Measurements from ENCODE around the gene FLACC1. TPM values are rescaled to one million over a fixed set of nuclear protein-coding genes. Genes with fewer than 3 reads are reported as not detected.

Gene FLACC1
- total and polyA plus RNA-seq, 2 experiments from 2014 or later = 0.10 to 0.27 TPM

DNA sequence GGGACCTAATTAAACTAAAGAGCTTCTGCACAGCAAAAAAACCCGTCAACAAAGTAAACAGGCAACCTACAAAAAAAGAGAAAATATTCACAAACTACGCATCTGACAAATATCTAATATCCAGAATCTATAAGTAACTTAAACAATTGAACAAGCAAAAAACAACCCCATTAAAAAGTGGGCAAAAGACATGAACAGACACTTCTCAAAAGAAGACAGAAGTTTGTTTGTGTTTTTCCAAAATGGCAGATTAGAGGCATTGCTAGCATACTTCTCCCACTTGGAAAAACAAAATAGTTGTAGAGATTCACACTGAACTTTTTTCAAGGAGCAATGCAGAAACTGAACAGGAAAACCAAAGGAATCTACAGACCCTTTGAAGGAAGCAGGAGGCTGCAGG lies 37.6 kb downstream of the FLACC1 start:
- Histone ChIP-seq H3K27me3 (ENCODE audit: insufficient read depth) (no peaks in the 10 kb centered on the region), H3K79me2 (replicated peaks; ENCODE audit: insufficient read depth) (no peaks in the 10 kb centered on the region), H2AFZ (no peak overlapping the region), H3K4me3 (no peak overlapping the region), H3F3A (replicated peaks; ENCODE audit: low read depth) (no peaks in the 10 kb centered on the region), H3K4me1 (ENCODE audit: insufficient read depth) (no peaks in the 10 kb centered on the region), H3K9me2 (ENCODE audit: insufficient read depth) (no peaks in the 10 kb centered on the region), H3K27ac (ENCODE audit: low read depth) (no peak overlapping the region), H4K20me1 (replicated peaks; ENCODE audit: insufficient read depth) (no peaks in the 10 kb centered on the region), H3K4me2 (no peak overlapping the region), H3K36me3 (ENCODE audit: insufficient read depth) (no peaks in the 10 kb centered on the region)
- H3K4me1 Mint-ChIP-seq = peaks cover 7% of the 10 kb centered on the region
- H3K36me3 Mint-ChIP-seq (ENCODE audit: low read depth) = peaks cover 7% of the 10 kb centered on the region; the same call in 1 of the 3 replicates
- no peak overlapping the region for H3K27ac Mint-ChIP-seq
- no peak overlapping the region for H3K4me3 Mint-ChIP-seq
- peaks cover 15% of the 10 kb centered on the region; the same call in 2 of the 3 replicates for H3K9me3 Mint-ChIP-seq
- H3K27me3 Mint-ChIP-seq (ENCODE audit: insufficient read depth, low read depth, poor library complexity) = peaks cover 12% of the 10 kb centered on the region
- DNase-seq (ENCODE audit: low spot score) = no peak
- TF ChIP-seq EZH2phosphoT487 (IDR thresholded peaks at IDR 0.05; ENCODE audit: unreplicated experiment) (no peak), ZNF331 (CRISPR knock-in tag; IDR thresholded peaks at IDR 0.05; ENCODE audit: low read depth) (no peak), CREB1 (CRISPR knock-in tag; IDR thresholded peaks at IDR 0.05; ENCODE audit: low read depth) (no peak)
- TF ChIP-seq, protein P1, sequence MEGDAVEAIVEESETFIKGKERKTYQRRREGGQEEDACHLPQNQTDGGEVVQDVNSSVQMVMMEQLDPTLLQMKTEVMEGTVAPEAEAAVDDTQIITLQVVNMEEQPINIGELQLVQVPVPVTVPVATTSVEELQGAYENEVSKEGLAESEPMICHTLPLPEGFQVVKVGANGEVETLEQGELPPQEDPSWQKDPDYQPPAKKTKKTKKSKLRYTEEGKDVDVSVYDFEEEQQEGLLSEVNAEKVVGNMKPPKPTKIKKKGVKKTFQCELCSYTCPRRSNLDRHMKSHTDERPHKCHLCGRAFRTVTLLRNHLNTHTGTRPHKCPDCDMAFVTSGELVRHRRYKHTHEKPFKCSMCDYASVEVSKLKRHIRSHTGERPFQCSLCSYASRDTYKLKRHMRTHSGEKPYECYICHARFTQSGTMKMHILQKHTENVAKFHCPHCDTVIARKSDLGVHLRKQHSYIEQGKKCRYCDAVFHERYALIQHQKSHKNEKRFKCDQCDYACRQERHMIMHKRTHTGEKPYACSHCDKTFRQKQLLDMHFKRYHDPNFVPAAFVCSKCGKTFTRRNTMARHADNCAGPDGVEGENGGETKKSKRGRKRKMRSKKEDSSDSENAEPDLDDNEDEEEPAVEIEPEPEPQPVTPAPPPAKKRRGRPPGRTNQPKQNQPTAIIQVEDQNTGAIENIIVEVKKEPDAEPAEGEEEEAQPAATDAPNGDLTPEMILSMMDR (conservative IDR thresholded peaks at IDR 0.05; ENCODE audit: low read depth in 2 of 2) = no peak
- ATAC-seq = no peak

DNA sequence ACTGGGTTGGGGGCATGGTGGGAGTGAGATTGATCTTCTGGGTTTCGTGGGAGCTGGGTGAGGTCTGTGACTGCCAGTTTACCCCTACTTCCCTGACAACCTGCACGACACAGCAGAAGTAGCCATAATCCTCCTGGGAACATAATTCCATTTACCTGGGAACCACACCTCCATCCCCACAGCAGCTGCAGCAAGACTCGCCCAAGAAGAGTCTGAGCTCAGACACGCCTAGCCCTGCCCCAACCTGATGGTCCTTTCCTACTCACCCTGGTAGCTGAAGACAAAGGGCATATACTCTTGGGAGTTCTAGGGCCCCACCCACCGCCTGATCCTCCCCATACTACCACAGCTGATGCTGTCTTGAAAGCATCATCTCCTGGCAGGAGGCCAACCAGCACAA lies 43.8 kb downstream of the FLACC1 start:
- no peak overlapping the region for H3K27ac Mint-ChIP-seq
- H3K9me3 Mint-ChIP-seq = peaks cover 4% of the 10 kb centered on the region; the same call in 1 of the 3 replicates
- H3K27ac ChIP-seq (ENCODE audit: low read depth) = no peak overlapping the region
- H3K4me2 ChIP-seq = no peak overlapping the region
- H4K20me1 ChIP-seq (replicated peaks; ENCODE audit: insufficient read depth) = no peaks in the 10 kb centered on the region
- peaks cover 1% of the 10 kb centered on the region for H3K27me3 Mint-ChIP-seq (ENCODE audit: insufficient read depth, low read depth, poor library complexity)
- H3K79me2 ChIP-seq (replicated peaks; ENCODE audit: insufficient read depth) = no peaks in the 10 kb centered on the region
- ATAC-seq = no peak
- H3K4me3 ChIP-seq = no peak overlapping the region
- H3K27me3 ChIP-seq (ENCODE audit: insufficient read depth) = no peaks in the 10 kb centered on the region
- DNase-seq (ENCODE audit: low spot score) = no peak
- no peak overlapping the region for H3K4me3 Mint-ChIP-seq
- H2AFZ ChIP-seq = no peak overlapping the region
- H3K36me3 Mint-ChIP-seq (ENCODE audit: low read depth) = no peaks in the 10 kb centered on the region
- peaks cover 6% of the 10 kb centered on the region; the same call in 1 of the 2 replicates for H3K9me2 ChIP-seq (ENCODE audit: insufficient read depth)
- H3K4me1 ChIP-seq (ENCODE audit: insufficient read depth) = no peaks in the 10 kb centered on the region
- no peaks in the 10 kb centered on the region; the same call in 1 of the 2 replicates for H3K36me3 ChIP-seq (ENCODE audit: insufficient read depth)
- peaks cover 13% of the 10 kb centered on the region for H3K4me1 Mint-ChIP-seq
- H3F3A ChIP-seq (replicated peaks; ENCODE audit: low read depth) = no peaks in the 10 kb centered on the region
- no peak for TF ChIP-seq JUNB (IDR thresholded peaks at IDR 0.05; ENCODE audit: unreplicated experiment)
- no peak for TF ChIP-seq EZH2 (IDR thresholded peaks at IDR 0.05; ENCODE audit: low read depth, unreplicated experiment)
- no peak for TF ChIP-seq ZNF114 (CRISPR knock-in tag; IDR thresholded peaks at IDR 0.05)
- no peak for TF ChIP-seq STAT1 (IDR thresholded peaks at IDR 0.05; ENCODE audit: unreplicated experiment)
- TF ChIP-seq ZNF331 (CRISPR knock-in tag; IDR thresholded peaks at IDR 0.05; ENCODE audit: low read depth) = no peak
- TF ChIP-seq, protein P2, sequence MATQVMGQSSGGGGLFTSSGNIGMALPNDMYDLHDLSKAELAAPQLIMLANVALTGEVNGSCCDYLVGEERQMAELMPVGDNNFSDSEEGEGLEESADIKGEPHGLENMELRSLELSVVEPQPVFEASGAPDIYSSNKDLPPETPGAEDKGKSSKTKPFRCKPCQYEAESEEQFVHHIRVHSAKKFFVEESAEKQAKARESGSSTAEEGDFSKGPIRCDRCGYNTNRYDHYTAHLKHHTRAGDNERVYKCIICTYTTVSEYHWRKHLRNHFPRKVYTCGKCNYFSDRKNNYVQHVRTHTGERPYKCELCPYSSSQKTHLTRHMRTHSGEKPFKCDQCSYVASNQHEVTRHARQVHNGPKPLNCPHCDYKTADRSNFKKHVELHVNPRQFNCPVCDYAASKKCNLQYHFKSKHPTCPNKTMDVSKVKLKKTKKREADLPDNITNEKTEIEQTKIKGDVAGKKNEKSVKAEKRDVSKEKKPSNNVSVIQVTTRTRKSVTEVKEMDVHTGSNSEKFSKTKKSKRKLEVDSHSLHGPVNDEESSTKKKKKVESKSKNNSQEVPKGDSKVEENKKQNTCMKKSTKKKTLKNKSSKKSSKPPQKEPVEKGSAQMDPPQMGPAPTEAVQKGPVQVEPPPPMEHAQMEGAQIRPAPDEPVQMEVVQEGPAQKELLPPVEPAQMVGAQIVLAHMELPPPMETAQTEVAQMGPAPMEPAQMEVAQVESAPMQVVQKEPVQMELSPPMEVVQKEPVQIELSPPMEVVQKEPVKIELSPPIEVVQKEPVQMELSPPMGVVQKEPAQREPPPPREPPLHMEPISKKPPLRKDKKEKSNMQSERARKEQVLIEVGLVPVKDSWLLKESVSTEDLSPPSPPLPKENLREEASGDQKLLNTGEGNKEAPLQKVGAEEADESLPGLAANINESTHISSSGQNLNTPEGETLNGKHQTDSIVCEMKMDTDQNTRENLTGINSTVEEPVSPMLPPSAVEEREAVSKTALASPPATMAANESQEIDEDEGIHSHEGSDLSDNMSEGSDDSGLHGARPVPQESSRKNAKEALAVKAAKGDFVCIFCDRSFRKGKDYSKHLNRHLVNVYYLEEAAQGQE (IDR thresholded peaks at IDR 0.05; ENCODE audit: unreplicated experiment) = no peak
- TF ChIP-seq NANOG (IDR thresholded peaks at IDR 0.05; ENCODE audit: borderline replicate concordance) = no peak
- no peak for TF ChIP-seq CREB1 (CRISPR knock-in tag; IDR thresholded peaks at IDR 0.05; ENCODE audit: low read depth)
- no peak for TF ChIP-seq EZH2phosphoT487 (IDR thresholded peaks at IDR 0.05; ENCODE audit: unreplicated experiment)
- TF ChIP-seq, protein P3, sequence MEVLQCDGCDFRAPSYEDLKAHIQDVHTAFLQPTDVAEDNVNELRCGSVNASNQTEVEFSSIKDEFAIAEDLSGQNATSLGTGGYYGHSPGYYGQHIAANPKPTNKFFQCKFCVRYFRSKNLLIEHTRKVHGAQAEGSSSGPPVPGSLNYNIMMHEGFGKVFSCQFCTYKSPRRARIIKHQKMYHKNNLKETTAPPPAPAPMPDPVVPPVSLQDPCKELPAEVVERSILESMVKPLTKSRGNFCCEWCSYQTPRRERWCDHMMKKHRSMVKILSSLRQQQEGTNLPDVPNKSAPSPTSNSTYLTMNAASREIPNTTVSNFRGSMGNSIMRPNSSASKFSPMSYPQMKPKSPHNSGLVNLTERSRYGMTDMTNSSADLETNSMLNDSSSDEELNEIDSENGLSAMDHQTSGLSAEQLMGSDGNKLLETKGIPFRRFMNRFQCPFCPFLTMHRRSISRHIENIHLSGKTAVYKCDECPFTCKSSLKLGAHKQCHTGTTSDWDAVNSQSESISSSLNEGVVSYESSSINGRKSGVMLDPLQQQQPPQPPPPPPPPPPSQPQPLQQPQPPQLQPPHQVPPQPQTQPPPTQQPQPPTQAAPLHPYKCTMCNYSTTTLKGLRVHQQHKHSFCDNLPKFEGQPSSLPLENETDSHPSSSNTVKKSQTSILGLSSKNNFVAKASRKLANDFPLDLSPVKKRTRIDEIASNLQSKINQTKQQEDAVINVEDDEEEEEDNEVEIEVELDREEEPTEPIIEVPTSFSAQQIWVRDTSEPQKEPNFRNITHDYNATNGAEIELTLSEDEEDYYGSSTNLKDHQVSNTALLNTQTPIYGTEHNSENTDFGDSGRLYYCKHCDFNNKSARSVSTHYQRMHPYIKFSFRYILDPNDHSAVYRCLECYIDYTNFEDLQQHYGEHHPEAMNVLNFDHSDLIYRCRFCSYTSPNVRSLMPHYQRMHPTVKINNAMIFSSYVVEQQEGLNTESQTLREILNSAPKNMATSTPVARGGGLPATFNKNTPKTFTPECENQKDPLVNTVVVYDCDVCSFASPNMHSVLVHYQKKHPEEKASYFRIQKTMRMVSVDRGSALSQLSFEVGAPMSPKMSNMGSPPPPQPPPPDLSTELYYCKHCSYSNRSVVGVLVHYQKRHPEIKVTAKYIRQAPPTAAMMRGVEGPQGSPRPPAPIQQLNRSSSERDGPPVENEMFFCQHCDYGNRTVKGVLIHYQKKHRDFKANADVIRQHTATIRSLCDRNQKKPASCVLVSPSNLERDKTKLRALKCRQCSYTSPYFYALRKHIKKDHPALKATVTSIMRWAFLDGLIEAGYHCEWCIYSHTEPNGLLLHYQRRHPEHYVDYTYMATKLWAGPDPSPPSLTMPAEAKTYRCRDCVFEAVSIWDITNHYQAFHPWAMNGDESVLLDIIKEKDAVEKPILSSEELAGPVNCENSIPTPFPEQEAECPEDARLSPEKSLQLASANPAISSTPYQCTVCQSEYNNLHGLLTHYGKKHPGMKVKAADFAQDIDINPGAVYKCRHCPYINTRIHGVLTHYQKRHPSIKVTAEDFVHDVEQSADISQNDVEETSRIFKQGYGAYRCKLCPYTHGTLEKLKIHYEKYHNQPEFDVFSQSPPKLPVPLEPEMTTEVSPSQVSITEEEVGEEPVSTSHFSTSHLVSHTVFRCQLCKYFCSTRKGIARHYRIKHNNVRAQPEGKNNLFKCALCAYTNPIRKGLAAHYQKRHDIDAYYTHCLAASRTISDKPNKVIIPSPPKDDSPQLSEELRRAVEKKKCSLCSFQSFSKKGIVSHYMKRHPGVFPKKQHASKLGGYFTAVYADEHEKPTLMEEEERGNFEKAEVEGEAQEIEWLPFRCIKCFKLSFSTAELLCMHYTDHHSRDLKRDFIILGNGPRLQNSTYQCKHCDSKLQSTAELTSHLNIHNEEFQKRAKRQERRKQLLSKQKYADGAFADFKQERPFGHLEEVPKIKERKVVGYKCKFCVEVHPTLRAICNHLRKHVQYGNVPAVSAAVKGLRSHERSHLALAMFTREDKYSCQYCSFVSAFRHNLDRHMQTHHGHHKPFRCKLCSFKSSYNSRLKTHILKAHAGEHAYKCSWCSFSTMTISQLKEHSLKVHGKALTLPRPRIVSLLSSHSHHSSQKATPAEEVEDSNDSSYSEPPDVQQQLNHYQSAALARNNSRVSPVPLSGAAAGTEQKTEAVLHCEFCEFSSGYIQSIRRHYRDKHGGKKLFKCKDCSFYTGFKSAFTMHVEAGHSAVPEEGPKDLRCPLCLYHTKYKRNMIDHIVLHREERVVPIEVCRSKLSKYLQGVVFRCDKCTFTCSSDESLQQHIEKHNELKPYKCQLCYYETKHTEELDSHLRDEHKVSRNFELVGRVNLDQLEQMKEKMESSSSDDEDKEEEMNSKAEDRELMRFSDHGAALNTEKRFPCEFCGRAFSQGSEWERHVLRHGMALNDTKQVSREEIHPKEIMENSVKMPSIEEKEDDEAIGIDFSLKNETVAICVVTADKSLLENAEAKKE (CRISPR knock-in tag; IDR thresholded peaks at IDR 0.05) = no peak
